HEK293 (cell line): Measurements from ENCODE around the gene RNF145.

Experiments
- BCL11A ChIP-seq: fragments of 450-650 bp; formaldehyde crosslinking; IDR thresholded peaks from 2 replicates; pipeline ENCODE4 v1.5.1; 2016; ENCODE audit warnings: low read depth, missing biosample characterization, missing genetic modification characterization
- BCL11B ChIP-seq: fragments of 450-650 bp; formaldehyde crosslinking; IDR thresholded peaks from 2 replicates; pipeline ENCODE4 v1.5.1; 2016; ENCODE audit warnings: low read depth, missing biosample characterization, missing genetic modification characterization
- HOXA7 ChIP-seq: sonication (generic); formaldehyde crosslinking; IDR thresholded peaks from 2 replicates; pipeline ENCODE4 v1.8.1; 2022; ENCODE audit warnings: missing genetic modification reagents, borderline replicate concordance
- HOXC10 ChIP-seq: sonication (generic); formaldehyde crosslinking; IDR thresholded peaks from 2 replicates; pipeline ENCODE4 v1.8.1; 2023; ENCODE audit warnings: mild to moderate bottlenecking, missing genetic modification reagents
- MEIS1 ChIP-seq: sonication (generic); formaldehyde crosslinking; IDR thresholded peaks from 2 replicates; pipeline ENCODE4 v1.8.1; 2022; ENCODE audit warnings: missing genetic modification reagents, mild to moderate bottlenecking, borderline replicate concordance
- MYNN ChIP-seq: fragments of 450-650 bp; formaldehyde crosslinking; IDR thresholded peaks from 2 replicates; pipeline ENCODE4 v1.5.1; 2016; ENCODE audit warnings: missing biosample characterization, missing genetic modification characterization, borderline replicate concordance
- REST ChIP-seq: fragments of 450-650 bp; formaldehyde crosslinking; IDR thresholded peaks from 2 replicates; pipeline ENCODE4 v1.5.1; 2016; ENCODE audit warnings: missing biosample characterization, missing genetic modification characterization
- SP7 ChIP-seq: fragments of 450-650 bp; formaldehyde crosslinking; IDR thresholded peaks from 2 replicates; pipeline ENCODE4 v1.5.1; 2016; ENCODE audit warnings: missing biosample characterization, missing genetic modification characterization
- WT1 ChIP-seq: fragments of 450-650 bp; formaldehyde crosslinking; IDR thresholded peaks from 2 replicates; pipeline ENCODE4 v1.5.1; 2016; ENCODE audit warnings: missing biosample characterization, missing genetic modification characterization
- ZBTB17 ChIP-seq: fragments of 450-650 bp; formaldehyde crosslinking; IDR thresholded peaks from 2 replicates; pipeline ENCODE4 v1.5.1; 2016; ENCODE audit warnings: missing biosample characterization, missing genetic modification characterization
- ZBTB48 ChIP-seq: fragments of 450-650 bp; formaldehyde crosslinking; IDR thresholded peaks from 2 replicates; pipeline ENCODE4 v1.5.1; 2016; ENCODE audit warnings: missing biosample characterization, missing genetic modification characterization
- ZEB2 ChIP-seq: fragments of 450-650 bp; formaldehyde crosslinking; IDR thresholded peaks from 2 replicates; pipeline ENCODE4 v1.5.1; 2016; ENCODE audit warnings: missing biosample characterization, missing genetic modification characterization
- ZFP41 ChIP-seq: fragments of 450-650 bp; formaldehyde crosslinking; IDR thresholded peaks from 2 replicates; pipeline ENCODE4 v1.5.1; 2016; ENCODE audit warnings: missing biosample characterization, missing genetic modification characterization, borderline replicate concordance
- ZNF10 ChIP-seq: fragments of 450-650 bp; formaldehyde crosslinking; IDR thresholded peaks from 2 replicates; pipeline ENCODE4 v1.5.1; 2017; ENCODE audit warnings: missing biosample characterization, missing genetic modification characterization
- ZNF121 ChIP-seq: fragments of 450-650 bp; formaldehyde crosslinking; IDR thresholded peaks from 2 replicates; pipeline ENCODE4 v1.5.1; 2016; ENCODE audit warnings: missing biosample characterization, missing genetic modification characterization
- ZNF169 ChIP-seq: fragments of 450-650 bp; formaldehyde crosslinking; IDR thresholded peaks from 2 replicates; pipeline ENCODE4 v1.5.1; 2016; ENCODE audit warnings: missing biosample characterization, missing genetic modification characterization
- ZNF214 ChIP-seq: fragments of 450-650 bp; formaldehyde crosslinking; IDR thresholded peaks from 2 replicates; pipeline ENCODE4 v1.5.1; 2017; ENCODE audit warnings: missing biosample characterization, mild to moderate bottlenecking, missing genetic modification characterization, borderline replicate concordance
- ZNF266 ChIP-seq: fragments of 450-650 bp; formaldehyde crosslinking; IDR thresholded peaks from 2 replicates; pipeline ENCODE4 v1.5.1; 2016; ENCODE audit warnings: missing biosample characterization, missing genetic modification characterization, low read depth
- ZNF311 ChIP-seq: fragments of 450-650 bp; formaldehyde crosslinking; IDR thresholded peaks from 2 replicates; pipeline ENCODE4 v1.5.1; 2017; ENCODE audit warnings: missing biosample characterization, missing genetic modification characterization, borderline replicate concordance
- ZNF354C ChIP-seq: fragments of 450-650 bp; formaldehyde crosslinking; IDR thresholded peaks from 2 replicates; pipeline ENCODE4 v1.5.1; 2016; ENCODE audit warnings: missing biosample characterization, missing genetic modification characterization, low read depth, borderline replicate concordance
- ZNF473 ChIP-seq: fragments of 450-650 bp; formaldehyde crosslinking; IDR thresholded peaks from 2 replicates; pipeline ENCODE4 v1.5.1; 2017; ENCODE audit warnings: missing biosample characterization, missing genetic modification characterization
- ZNF501 ChIP-seq: fragments of 450-650 bp; formaldehyde crosslinking; IDR thresholded peaks from 2 replicates; pipeline ENCODE4 v1.5.1; 2016; ENCODE audit warnings: missing biosample characterization, missing genetic modification characterization
- ZNF544 ChIP-seq: fragments of 450-650 bp; formaldehyde crosslinking; IDR thresholded peaks from 2 replicates; pipeline ENCODE4 v1.5.0; 2017; ENCODE audit warnings: missing biosample characterization, missing genetic modification characterization
- ZNF549 ChIP-seq: fragments of 450-650 bp; IDR thresholded peaks from 2 replicates; pipeline ENCODE4 v1.5.1; 2018; ENCODE audit warnings: missing biosample characterization, missing genetic modification characterization, mild to moderate bottlenecking, inconsistent platforms, moderate library complexity
- ZNF561 ChIP-seq: fragments of 450-650 bp; IDR thresholded peaks from 2 replicates; pipeline ENCODE4 v1.5.1; 2018; ENCODE audit warnings: missing biosample characterization, missing genetic modification characterization, borderline replicate concordance
- ZNF629 ChIP-seq: fragments of 450-650 bp; formaldehyde crosslinking; IDR thresholded peaks from 2 replicates; pipeline ENCODE4 v1.5.1; 2017; ENCODE audit warnings: missing biosample characterization, missing genetic modification characterization
- ZNF677 ChIP-seq: fragments of 450-650 bp; IDR thresholded peaks from 2 replicates; pipeline ENCODE4 v1.5.0; 2018; ENCODE audit warnings: missing biosample characterization, mild to moderate bottlenecking, missing genetic modification characterization, moderate library complexity
- ZNF704 ChIP-seq: fragments of 450-650 bp; formaldehyde crosslinking; IDR thresholded peaks from 2 replicates; pipeline ENCODE4 v1.5.1; 2016; ENCODE audit warnings: missing biosample characterization, missing genetic modification characterization
- ZNF707 ChIP-seq: fragments of 450-650 bp; formaldehyde crosslinking; IDR thresholded peaks from 2 replicates; pipeline ENCODE4 v1.5.1; 2016; ENCODE audit warnings: missing biosample characterization, missing genetic modification characterization
- ZNF830 ChIP-seq: fragments of 450-650 bp; IDR thresholded peaks from 2 replicates; pipeline ENCODE4 v1.5.0; 2018; ENCODE audit warnings: missing biosample characterization, missing genetic modification characterization, low read depth, mild to moderate bottlenecking, moderate library complexity
- ZNF843 ChIP-seq: fragments of 450-650 bp; formaldehyde crosslinking; IDR thresholded peaks from 2 replicates; pipeline ENCODE4 v1.5.1; 2016; ENCODE audit warnings: missing biosample characterization, missing genetic modification characterization
- TF ChIP-seq, protein P1 (sequence below): fragments of 450-650 bp; formaldehyde crosslinking; IDR thresholded peaks from 2 replicates; pipeline ENCODE4 v1.5.1; 2016; ENCODE audit warnings: missing biosample characterization, missing genetic modification characterization
- TF ChIP-seq, protein P2 (sequence below): fragments of 450-650 bp; formaldehyde crosslinking; IDR thresholded peaks from 2 replicates; pipeline ENCODE4 v1.5.1; 2016; ENCODE audit warnings: missing biosample characterization, missing genetic modification characterization
- TF ChIP-seq, protein P3 (sequence below): fragments of 450-650 bp; formaldehyde crosslinking; IDR thresholded peaks from 2 replicates; pipeline ENCODE4 v1.5.1; 2016; ENCODE audit warnings: missing biosample characterization, missing genetic modification characterization

RNF145 gene

DNA sequence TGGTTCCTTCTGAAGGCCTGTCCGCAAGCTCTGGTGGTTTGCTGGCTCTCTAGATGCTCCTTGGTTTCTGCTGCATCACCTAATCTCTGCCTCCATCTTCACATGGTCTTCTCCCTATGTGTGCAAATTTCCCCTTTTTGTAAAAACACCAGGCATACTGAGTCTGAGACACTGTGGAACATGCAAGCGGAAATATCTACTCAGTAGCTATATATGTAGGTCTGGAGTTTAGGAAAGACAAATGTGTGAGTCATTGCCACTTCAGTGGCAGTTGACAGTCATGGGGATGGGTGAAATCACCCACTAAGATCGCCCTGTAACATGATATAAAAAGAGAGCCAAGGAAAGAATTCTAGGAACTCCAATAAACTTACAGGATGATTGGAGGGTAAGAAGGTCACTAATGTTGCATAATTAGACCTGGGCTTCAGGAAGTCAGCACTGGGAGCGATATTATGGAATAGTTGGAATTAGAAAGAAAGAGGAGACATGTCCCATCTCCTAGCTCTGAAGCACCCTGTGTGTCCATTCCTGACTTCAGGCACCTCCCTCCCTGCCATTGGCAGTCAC lies 31.0 kb upstream of the RNF145 start (continued):
- TF ChIP-seq REST (tag by site-specific recombination): no peak
- no peak for TF ChIP-seq HOXC10 (CRISPR knock-in tag)
- TF ChIP-seq ZNF311 (tag by site-specific recombination): no peak
- no peak for TF ChIP-seq ZNF354C
- TF ChIP-seq WT1 (tag by site-specific recombination): peak; percentile 41; the same call in 1 of the 2 replicates
- TF ChIP-seq ZNF561 (tag by site-specific recombination): no peak
- TF ChIP-seq ZNF266 (tag by site-specific recombination): no peak
- TF ChIP-seq, protein P1, sequence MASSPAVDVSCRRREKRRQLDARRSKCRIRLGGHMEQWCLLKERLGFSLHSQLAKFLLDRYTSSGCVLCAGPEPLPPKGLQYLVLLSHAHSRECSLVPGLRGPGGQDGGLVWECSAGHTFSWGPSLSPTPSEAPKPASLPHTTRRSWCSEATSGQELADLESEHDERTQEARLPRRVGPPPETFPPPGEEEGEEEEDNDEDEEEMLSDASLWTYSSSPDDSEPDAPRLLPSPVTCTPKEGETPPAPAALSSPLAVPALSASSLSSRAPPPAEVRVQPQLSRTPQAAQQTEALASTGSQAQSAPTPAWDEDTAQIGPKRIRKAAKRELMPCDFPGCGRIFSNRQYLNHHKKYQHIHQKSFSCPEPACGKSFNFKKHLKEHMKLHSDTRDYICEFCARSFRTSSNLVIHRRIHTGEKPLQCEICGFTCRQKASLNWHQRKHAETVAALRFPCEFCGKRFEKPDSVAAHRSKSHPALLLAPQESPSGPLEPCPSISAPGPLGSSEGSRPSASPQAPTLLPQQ: peak; percentile 62; the same call in 1 of the 2 replicates
- peak; percentile 78 for TF ChIP-seq ZEB2
- no peak for TF ChIP-seq ZNF10 (tag by site-specific recombination)
- no peak for TF ChIP-seq ZFP41 (tag by site-specific recombination)
- no peak for TF ChIP-seq ZNF830
- TF ChIP-seq ZBTB48 (tag by site-specific recombination): no peak
- TF ChIP-seq ZNF473 (tag by site-specific recombination): no peak
- peak; percentile 82 for TF ChIP-seq ZNF629 (tag by site-specific recombination)
- no peak for TF ChIP-seq HOXA7
- TF ChIP-seq, protein P2, sequence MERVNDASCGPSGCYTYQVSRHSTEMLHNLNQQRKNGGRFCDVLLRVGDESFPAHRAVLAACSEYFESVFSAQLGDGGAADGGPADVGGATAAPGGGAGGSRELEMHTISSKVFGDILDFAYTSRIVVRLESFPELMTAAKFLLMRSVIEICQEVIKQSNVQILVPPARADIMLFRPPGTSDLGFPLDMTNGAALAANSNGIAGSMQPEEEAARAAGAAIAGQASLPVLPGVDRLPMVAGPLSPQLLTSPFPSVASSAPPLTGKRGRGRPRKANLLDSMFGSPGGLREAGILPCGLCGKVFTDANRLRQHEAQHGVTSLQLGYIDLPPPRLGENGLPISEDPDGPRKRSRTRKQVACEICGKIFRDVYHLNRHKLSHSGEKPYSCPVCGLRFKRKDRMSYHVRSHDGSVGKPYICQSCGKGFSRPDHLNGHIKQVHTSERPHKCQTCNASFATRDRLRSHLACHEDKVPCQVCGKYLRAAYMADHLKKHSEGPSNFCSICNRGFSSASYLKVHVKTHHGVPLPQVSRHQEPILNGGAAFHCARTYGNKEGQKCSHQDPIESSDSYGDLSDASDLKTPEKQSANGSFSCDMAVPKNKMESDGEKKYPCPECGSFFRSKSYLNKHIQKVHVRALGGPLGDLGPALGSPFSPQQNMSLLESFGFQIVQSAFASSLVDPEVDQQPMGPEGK: peak; percentile 47; the same call in 1 of the 2 replicates
- no peak for TF ChIP-seq MEIS1 (CRISPR knock-in tag)
- TF ChIP-seq ZBTB17: peak; percentile 61; the same call in 1 of the 2 replicates
- no peak for TF ChIP-seq ZNF121 (tag by site-specific recombination)
- no peak for TF ChIP-seq ZNF704 (tag by site-specific recombination)
- no peak for TF ChIP-seq BCL11B (tag by site-specific recombination)
- TF ChIP-seq ZNF677 (tag by site-specific recombination): no peak
- TF ChIP-seq ZNF501: no peak
- TF ChIP-seq, protein P3, sequence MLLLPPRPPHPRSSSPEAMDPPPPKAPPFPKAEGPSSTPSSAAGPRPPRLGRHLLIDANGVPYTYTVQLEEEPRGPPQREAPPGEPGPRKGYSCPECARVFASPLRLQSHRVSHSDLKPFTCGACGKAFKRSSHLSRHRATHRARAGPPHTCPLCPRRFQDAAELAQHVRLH (tag by site-specific recombination): no peak
- TF ChIP-seq ZNF214 (tag by site-specific recombination): no peak
- TF ChIP-seq ZNF549: no peak
- no peak for TF ChIP-seq ZNF169 (tag by site-specific recombination)
- TF ChIP-seq MYNN: no peak
- peak; percentile 54; the same call in 1 of the 2 replicates for TF ChIP-seq ZNF843
- peak; percentile 67; the same call in 1 of the 2 replicates for TF ChIP-seq BCL11A (tag by site-specific recombination)
- TF ChIP-seq SP7: peak; percentile 93
- no peak for TF ChIP-seq ZNF544
- TF ChIP-seq ZNF707 (tag by site-specific recombination): no peak
